LNCaP clone FGC (cell line): ENCODE measurements around the gene EXOSC10.
"Not testable (repeated sequence)": the region's sequence is repeated elsewhere in the genome, so short reads cannot be mapped to it uniquely, and the experiment has no call there.

ENCODE experiments used
- DNase-seq: peaks from one replicate; pipeline ENCODE4 v3.0.0-alpha.2; 2011; ENCODE audit warnings: low read depth
- H3K4me3 ChIP-seq: 2 replicates; pipeline ENCODE4 v1.5.1; 2011; ENCODE audit warnings: mild to moderate bottlenecking, low read depth, low read length, control low read depth
- TF ChIP-seq, protein P1 (sequence below): IDR thresholded peaks from 2 replicates; pipeline ENCODE4 v1.5.1; 2012; ENCODE audit warnings: mild to moderate bottlenecking; ENCODE audit not compliant: control insufficient read depth, insufficient read depth; ENCODE audit errors: extremely low read depth

Gene EXOSC10

DNA sequence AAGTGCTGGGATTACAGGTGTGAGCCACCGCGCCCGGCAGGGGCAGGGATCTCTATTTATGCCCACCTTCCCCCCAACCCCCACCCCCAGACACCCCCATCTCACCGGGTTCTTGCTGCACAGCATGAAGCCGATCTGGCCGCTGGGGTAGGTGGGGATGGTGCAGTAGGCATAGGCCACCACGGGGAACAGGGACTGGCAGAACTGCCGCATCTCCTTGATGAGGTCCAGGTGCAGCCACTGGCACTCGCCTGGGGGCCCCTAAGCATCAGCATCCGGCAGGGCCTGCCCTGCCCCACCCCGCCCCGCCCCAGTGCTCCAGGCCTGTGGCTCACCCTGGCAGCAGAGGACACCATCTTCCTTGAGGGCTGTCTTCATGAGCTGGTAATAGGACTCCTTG is 44.0 kb downstream of the EXOSC10 start:
- no peak overlapping the region for H3K4me3 ChIP-seq
- TF ChIP-seq, protein P1, sequence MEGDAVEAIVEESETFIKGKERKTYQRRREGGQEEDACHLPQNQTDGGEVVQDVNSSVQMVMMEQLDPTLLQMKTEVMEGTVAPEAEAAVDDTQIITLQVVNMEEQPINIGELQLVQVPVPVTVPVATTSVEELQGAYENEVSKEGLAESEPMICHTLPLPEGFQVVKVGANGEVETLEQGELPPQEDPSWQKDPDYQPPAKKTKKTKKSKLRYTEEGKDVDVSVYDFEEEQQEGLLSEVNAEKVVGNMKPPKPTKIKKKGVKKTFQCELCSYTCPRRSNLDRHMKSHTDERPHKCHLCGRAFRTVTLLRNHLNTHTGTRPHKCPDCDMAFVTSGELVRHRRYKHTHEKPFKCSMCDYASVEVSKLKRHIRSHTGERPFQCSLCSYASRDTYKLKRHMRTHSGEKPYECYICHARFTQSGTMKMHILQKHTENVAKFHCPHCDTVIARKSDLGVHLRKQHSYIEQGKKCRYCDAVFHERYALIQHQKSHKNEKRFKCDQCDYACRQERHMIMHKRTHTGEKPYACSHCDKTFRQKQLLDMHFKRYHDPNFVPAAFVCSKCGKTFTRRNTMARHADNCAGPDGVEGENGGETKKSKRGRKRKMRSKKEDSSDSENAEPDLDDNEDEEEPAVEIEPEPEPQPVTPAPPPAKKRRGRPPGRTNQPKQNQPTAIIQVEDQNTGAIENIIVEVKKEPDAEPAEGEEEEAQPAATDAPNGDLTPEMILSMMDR = no peak
- no peak for DNase-seq

DNA sequence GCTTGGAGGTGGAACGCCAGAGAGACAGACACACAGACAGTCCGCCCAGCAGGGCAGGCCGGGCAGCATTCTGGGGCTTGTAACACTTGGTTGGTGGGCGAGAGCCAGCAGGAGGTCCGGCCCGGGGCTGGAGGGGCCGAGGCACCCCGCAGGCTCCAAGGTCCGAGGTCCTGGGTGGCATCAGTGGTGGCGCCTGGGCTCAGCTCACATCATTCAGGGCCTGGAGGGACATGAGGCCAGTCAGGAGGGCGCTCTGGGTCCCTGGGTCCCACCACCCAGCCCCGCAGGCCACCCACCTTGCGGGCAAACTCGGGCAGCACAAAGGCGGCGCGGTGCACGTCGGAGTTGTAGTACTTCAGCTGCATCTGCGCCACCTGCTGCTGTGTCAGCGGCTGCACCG is 45.0 kb downstream of the EXOSC10 start:
- TF ChIP-seq, protein P1 = no peak
- DNase-seq = no peak
- no peak overlapping the region for H3K4me3 ChIP-seq

DNA sequence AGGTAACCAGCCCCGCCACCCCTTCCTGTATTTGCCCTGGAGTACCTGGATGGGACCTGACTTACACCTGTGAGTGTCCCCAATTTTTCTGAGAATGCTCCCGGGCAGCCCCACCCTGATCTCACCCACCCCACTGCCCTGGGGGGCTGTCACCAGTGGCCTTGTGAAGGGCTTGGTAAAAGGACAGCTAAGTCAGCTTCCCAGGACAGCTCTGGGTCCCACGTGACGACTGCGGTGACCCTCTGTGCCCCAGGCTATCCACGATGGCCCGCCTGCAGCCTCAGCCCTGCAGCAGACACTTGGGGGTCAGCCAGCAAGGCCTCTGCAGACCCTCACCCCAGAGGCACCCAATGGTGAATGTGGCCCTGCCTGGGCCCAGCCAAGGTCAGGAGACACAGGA is 45.5 kb downstream of the EXOSC10 start:
- TF ChIP-seq, protein P1 = no peak
- H3K4me3 ChIP-seq = no peak overlapping the region
- no peak for DNase-seq

DNA sequence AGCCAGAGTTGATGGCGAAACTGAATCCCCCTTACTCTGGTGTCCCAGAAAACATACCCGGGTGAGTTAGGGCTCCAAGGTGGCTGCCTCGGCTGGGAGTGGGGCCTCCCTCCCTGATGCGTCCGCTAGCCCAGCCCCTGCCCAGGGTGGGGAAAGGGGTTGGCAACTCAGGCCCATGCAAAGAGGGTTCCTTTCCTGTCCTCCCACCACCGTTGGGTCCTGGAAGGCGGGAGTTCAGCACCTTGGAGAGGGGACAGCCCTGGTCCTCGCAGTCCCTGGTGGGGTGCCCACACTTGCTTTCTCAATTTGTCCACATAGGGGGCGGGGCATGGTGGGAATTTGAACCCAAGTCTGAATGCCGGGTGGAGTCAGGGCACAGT is 45.9 kb downstream of the EXOSC10 start:
- DNase-seq = no peak
- H3K4me3 ChIP-seq = no peak overlapping the region
- TF ChIP-seq, protein P1 = no peak

DNA sequence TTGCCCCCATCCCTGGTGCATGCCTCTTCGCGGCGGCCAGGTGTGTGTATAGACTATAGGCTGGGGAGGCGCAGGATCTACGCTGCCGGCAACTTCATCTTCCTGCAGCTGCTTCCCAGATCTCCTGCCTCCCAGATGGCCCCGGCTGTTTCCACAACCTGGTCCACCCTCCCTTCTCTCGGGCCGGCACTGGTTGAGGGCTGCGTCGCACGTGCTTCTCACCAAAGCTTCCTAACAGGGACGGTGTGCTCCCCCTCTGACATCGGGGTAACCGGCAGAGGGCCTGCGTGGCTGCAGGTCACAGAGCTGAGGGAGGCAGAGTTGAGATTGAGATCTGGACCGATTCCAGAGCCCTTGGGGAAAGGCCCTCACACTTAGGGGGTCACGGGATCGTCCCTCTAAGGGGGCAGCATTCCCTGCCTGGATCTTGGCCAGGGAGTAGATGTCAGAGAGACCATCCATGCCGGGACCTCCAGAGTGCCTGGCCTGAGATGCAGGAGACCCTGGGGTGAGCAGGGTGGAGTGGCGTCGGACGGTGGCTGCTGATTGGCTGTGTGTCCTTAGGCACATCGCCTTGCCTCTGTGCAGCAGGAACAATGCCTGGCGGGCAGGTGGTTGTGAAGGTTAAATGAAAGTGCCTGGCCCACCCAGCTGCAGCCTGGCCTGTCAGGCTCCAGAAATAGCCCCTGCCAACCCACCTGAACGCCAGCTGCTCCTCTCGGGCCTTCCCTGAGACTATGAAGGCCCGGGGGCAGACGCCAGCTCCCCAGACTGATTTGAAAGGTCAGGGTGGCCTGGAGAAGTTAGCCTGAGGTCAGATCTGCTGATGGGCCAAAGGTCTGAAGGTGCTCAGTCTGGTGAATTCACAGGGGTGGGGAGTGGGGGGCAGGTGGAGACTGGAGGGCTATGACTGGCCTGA is 46.6 kb downstream of the EXOSC10 start:
- DNase-seq = no peak
- TF ChIP-seq, protein P1 = no peak
- no peak overlapping the region for H3K4me3 ChIP-seq

DNA sequence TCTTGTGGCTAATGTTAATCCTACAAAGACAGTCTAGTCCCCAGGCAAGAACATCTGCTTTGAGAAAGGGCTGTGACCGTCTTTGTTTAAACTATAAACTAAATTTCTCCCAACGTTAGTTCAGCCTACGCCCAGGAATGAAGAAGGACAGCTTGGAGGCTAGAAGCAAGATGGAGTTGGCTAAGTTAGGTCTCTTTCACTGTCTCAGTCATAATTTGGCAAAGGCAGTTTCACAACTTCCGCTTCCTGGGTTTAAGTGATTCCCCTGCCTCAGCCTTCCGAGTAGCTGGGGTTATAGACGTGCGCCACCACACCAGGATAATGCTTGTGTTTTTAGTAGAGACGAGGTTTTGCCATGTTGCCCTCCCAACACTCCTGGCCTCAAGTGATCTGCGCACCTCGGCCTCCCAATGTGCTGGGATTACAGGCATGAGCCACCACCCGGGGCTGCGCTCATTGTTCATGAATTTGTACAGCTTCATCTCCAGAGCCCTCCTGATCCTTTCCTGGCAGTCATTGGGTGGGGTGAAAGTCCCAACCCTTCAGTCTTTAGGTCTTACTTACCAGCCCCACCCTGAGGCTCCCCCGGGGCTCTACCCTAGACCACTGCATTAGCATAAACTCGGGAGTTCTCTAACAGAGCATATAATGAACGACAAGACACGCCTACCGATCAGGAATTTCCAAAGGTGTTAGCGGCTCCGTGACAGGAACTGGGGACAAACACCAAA is 47.7 kb downstream of the EXOSC10 start:
- TF ChIP-seq, protein P1 = no peak
- no peak overlapping the region for H3K4me3 ChIP-seq
- no peak for DNase-seq

DNA sequence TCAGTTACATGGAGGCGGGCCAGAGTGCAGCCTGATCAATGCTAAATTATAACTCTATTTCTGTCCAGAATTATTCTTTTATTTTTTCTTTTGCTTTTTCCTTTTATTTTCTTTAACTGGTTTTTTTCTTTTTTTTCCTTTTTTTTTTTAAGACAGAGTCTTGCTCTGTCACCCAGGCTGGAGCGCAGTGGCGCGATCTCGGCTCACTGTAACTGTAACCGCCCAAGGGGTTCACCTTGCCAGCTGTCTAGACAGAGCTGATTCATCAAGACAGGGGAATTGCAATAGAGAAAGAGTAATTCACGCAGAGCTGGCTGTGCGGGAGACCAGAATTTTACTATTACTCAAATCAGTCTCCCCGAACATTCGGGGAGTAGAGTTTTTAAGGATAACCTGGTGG is 48.5 kb downstream of the EXOSC10 start:
- not testable (repeated sequence) for DNase-seq, H3K4me3 ChIP-seq
